Activated CD4-positive, alpha-beta T cell treated with anti-CD3 and anti-CD28 coated beads for 48 hours (primary cell): ENCODE results near the gene TCF7L1.
A peak's percentile ranks its signal among the peaks of the same experiment; 100 is the strongest.

ENCODE experiments used
- DNase-seq: peaks from one replicate; pipeline ENCODE4 v3.0.0-alpha.2; 2020

Gene TCF7L1

DNA sequence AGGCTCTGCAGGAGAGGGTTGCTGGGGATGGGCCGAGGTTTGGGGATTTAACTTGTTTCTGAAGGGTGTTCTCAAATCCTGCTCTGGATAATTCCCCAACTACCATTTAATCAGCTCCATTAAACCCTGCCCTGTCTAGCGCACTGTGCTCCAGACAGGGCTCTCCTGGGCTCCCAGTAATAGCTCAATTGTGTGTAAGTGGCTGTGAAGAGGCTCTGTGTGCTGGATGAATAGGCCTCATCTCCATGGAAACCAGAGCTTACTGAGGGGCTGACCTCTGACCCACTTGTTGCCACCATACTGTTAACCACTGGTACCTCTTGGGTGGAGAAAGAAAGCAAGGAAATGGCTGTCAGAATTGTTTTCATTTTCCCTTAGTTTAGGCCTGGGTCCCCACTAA is 101.7 kb downstream of the TCF7L1 start:
- DNase-seq: no peak

- no peak for DNase-seq
Observed at GRCh38 chr2:85235281-85235680, 102.1 kb downstream of the TCF7L1 start.

DNA sequence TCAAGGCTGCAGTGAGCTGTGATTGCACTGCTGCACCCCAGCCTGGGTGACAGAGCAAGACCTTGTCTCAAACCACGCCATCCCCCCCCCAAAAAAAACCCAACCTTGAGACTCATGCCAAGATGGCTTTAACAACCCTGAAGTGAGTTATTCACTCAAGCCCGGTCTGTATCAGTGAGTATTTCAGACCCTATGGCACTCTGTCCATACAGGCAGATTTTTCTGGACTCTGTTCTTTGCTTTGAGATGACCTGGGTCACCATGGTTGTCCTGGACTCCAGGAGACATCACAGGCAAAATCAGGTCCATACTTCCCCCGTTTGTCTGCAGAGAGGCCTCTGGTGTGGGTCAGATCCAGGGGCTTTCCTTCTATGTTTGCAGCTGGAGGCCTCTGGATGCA is 102.9 kb downstream of the TCF7L1 start:
- no peak for DNase-seq

GRCh38 chr2:85237849-85238565 is 104.8 kb downstream of the TCF7L1 start:
- DNase-seq: no peak

DNA sequence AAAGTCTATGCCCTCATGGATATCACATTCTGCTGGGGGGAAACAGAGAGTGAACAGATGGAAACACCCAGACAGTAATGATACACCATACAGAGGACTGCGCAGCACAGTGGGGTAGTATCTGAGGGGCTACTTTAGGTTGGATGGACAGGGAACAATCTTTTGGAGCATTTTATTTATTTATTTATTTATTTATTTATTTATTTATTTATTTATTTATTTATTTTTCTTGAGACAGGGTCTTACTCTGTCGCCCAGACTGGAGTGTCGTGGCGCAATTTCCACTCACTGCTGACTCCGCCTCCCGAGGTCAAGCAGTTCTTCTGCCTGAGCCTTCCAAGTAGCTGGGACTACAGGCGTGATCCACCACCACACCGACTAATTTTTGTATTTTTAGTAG is 105.4 kb downstream of the TCF7L1 start:
- DNase-seq: no peak

DNA sequence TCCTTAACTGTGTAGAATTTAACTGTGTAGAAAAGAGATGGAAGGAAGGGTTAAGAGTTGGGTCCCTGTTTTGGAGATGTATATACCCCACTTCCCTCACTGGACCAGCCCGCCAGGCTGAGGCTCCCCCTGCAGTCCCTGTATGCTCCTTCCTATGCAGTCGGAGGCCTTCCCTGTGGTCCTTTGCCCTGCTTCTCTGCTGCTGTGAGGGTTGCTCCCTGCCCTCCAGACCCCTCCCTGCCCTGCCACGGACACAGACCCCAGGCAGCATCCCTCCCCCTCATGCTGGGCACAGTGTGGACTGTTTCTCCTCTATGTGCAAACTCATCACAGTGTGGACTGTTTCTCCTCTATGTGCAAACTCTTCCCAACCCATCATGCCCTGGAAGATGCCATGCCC is 105.9 kb downstream of the TCF7L1 start:
- no peak for DNase-seq

DNA sequence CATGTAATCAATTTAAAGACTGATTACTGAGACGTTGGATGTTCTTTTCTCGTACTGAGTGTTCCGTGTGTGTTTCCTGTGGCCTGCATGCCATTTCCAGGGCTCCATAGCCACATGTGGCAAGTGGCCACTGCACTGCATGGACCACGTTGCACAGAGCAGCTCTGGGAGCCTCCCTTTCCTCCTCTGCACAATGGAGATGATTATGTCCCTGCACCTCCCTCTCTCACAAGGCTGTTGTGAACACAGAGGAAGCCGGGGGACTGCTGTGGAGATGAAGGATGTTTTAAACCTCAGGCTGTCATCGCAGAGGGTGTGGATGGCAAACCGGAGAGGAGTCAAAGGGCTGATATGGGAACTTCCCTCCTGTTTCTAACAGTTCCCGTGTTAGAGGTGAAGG is 106.9 kb downstream of the TCF7L1 start:
- no peak for DNase-seq

GRCh38 chr2:85242321-85242720 is 109.1 kb downstream of the TCF7L1 start:
- DNase-seq: no peak

GRCh38 chr2:85243101-85244072 is 110.2 kb downstream of the TCF7L1 start:
- DNase-seq: peak; percentile 49

- no peak for DNase-seq
Observed at GRCh38 chr2:85244828-85245227, 111.6 kb downstream of the TCF7L1 start.

DNA sequence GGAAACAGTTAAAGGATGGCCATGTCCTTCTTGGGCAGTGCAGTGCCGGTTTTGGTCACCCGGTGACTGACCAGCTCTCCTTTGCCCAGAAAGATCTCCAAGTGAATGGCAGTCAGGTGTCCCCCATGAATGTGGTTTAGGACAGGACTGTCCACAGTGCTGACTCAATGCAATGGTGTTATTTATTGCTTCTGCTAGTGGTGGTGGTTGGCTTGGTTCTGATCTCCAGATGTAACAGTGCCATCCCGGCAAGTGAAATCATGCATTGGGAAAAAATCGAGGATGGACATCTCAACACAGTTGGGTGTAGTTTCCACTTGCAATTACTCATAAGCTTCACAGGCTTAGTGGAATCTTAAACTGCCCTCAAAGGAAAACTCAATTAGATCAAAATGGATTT is 112.7 kb downstream of the TCF7L1 start:
- no peak for DNase-seq

- DNase-seq: no peak
Observed at GRCh38 chr2:85246348-85246747, 113.2 kb downstream of the TCF7L1 start.

- DNase-seq: no peak
Observed at GRCh38 chr2:85247610-85248009, 114.4 kb downstream of the TCF7L1 start.

DNA sequence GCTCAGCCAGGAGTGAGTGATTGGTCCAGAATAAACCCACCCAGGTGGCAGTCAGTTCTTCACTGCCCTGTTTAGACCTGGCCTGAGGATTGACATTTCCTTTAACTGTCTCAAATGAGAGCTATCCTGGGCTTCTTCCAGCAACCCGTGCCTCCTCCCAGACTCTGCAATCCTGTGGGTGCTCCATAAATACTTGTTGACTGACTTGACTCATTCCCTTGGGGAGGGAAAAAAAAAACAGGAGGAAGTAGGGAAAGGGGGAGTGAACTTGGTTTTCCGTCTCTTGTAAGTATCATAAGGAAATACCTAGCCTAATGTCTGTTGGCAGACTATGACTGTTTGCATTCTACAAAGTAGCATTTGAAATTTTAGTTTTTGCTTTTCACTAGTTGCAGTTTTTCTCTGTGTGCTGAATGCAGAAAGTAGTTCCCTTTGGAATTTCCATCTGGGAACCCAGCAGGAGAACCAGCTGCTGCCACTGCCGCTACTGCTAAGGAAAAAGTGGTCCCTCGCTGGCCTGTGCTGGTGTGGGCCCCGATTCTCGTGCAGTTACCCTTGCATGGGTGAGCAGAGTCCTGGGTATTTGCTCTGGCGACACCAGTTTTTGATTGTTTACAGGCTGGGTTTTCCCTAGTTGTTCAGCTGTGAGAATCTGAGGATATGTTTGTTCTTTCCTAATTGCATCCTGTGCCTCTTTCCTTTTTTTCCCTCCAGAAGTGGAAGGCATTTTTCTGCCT is 115.7 kb downstream of the TCF7L1 start:
- DNase-seq: no peak

GRCh38 chr2:85250045-85250444 is 116.9 kb downstream of the TCF7L1 start:
- DNase-seq: no peak

DNA sequence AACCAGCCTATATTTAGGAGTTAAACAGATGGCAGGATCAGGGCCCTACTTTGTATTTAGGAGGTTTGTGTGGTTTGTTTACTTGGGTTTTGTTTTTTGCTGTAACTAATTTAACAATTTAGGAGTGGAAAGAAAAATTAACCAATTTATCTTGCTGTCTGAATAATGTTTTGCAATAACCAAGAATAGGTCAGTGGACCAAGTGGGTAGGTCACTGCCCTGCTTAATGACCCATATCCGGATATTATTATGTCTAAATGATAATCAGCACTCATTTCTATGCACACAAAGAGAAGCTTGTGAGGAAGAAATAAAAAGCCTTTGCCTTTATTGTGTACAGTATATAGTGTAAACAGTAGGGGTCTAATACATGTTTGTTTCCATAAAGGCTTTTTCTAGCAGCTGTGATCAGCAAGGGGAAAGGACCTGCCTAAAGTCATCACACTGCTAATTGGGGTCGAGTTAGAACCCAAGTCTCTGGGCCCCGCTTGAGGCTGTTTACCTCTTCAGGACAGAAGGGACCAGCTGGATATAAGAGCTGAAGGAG is 118.0 kb downstream of the TCF7L1 start:
- no peak for DNase-seq

DNA sequence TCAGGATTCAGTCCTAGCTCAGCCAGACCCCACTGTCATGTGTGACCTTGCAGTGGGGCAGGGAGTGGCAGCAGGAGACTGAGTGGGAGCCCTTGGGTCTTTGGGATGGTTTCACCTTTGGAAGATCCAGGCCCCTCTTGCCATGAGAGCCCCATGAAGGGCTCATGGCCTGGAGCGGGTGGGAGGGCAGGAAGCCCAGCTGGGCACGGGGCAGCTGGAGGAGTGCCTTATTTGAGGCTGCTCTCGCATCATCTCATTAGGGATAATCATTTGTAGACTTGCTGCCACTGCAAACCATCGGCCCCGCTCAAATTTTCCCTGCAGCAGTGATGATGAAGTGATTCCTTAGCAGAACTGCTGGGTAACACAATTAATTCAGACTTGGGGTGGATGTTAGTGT is 120.7 kb downstream of the TCF7L1 start:
- no peak for DNase-seq

GRCh38 chr2:85254540-85255300 is 121.5 kb downstream of the TCF7L1 start:
- no peak for DNase-seq

DNA sequence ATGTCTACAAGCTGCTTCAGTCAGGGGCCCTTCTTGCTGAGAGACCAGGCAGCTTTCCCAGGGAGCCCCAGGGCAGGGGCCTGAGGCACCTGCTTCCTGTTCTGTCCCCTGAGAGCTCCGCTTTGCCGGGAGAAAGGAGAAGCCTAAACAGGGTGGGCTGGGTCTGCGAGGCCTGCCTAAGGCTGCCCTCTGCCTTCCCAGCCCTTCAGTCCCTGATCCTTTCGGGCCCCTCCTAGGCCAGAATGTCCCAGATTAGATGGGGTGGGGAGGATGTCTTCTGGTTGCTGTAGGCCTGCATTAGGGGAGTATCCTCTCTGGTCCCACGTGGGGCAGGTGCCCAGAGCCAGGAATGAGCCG is 122.2 kb downstream of the TCF7L1 start:
- no peak for DNase-seq

DNA sequence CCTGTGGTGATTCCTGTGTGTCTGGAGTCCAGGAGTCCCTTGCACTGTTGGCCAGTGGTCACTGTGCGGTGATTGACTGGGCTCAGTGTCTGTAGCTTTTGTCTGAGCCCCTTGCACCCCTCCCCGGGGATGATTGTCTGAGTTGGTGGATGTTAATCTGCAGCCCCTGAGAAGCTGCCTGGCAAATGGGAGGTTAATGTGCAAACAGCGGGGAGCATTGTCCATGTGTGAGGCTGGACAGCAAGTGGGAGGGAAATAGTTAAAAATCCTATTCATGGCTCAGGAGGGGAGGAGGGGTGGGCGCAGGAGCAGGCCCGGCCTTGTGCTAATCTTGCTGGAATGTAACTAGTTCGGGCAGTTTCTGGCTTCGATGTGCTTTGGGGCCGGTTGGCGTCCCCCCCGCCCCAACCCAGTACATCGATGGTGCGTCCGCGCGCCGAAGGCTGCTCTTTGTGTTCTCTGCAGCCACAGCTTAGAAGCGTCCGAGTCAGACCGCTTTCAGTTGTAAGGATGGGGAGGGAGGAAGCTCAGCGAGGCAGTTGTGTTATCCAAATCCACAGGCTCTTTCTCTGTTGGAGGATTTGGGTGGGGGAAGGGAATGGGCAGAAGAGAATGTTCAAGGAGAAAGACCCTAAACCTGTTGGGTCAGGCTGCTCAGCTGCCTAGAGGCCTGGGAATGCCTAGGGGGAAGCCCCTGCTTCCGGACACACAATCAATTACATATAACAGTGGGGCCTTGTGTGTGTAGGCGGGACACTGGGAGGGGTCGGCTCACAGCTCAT is 122.8 kb downstream of the TCF7L1 start:
- no peak for DNase-seq

DNA sequence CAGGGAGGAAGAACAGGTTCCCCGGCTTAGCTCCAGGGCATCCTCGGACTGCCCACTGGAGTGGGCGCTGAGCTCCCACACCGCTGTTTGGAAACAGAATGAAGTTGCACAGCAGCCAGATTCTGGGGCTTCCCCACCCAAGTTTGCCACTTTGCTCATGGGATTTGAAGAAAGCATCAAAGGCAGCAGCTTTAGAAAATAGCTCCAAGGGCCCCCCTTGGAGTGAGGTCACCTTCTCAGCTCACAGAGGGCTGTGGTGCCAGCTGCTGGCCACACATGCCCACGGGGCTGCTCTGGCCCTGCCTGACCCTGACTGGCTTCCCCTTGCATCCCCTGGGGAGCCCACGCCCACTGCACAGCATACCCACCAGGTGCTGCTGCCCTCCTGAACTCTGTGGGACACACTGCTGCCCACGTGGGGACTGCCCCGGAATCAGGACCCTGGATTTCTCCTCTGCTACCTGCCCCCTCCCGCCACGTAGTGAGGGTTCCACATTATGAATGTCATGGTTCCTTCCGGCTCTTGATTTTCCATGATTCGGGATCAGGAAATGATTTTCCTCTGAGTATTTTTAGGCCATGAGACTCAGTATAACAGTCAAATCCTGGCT is 124.3 kb downstream of the TCF7L1 start:
- DNase-seq: no peak
